OCI-LY1 (cell line): Measurements from ENCODE around the gene LIPT1.

ENCODE experiments used
- CTCF ChIP-seq: fragments of 200-600 bp; sonication (generic), shearing (Covaris generic); IDR thresholded peaks from 2 replicates; pipeline ENCODE4 v1.5.1; 2017; ENCODE audit warnings: mild to moderate bottlenecking, antibody characterized with exemption, low read length, moderate library complexity, mixed read lengths
- EZH2 ChIP-seq: fragments of 200-600 bp; sonication (generic), shearing (Covaris generic); IDR thresholded peaks from 2 replicates; pipeline ENCODE4 v1.8.0; 2017; ENCODE audit warnings: borderline replicate concordance, mixed run types, mild to moderate bottlenecking, antibody characterized with exemption, low read length, moderate library complexity, mixed read lengths

DNA sequence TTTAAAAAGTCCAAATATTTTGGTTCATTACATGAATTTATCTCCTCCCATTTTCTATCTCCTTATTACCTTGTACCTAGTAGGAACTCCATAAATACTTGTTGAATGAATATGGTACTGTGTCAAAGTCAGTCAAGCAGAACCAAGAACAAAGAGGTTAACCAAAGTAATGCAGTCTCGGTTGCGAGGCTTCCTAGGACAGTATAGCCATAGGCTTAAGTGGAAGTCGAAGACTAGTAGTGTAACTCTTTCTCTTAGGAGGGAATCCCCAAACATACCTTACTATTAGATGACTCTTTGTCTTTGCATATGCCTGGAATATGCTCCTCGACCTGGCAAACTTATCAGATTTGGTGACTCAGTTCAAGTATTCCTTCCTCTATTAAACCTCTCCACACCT lies 4.8 kb downstream of the LIPT1 start:
- TF ChIP-seq EZH2 (no peak), CTCF (no peak)
